HG03045 (cell line): ENCODE data around the gene VIPR1.
"Not testable (repeated sequence)": the region's sequence is repeated elsewhere in the genome, so short reads cannot be mapped to it uniquely, and the experiment has no call there.

Experiments used
- ATAC-seq: cut with Tn5 transposase; IDR thresholded peaks from one replicate; pipeline ENCODE4 v1.9.1; 2021; ENCODE audit warnings: mild to moderate bottlenecking, moderate library complexity; ENCODE audit not compliant: unreplicated experiment

The VIPR1 gene

DNA sequence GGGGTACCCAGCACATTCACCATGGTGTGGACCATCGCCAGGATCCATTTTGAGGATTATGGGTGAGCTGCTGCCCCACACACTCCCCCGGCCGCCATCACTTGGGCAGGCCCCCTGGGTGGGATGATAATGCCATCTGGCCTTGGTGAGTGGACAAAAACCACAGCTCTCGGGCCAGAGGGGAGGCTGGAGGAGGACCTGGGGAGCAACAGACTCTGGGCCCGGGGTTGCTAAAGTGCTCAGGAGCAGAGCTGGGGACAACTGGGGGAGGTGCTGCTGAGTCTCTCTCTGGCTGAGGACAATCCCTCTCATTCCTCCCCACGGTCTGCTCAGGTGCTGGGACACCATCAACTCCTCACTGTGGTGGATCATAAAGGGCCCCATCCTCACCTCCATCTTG is 29.0 kb downstream of the VIPR1 start:
- ATAC-seq: no peak

DNA sequence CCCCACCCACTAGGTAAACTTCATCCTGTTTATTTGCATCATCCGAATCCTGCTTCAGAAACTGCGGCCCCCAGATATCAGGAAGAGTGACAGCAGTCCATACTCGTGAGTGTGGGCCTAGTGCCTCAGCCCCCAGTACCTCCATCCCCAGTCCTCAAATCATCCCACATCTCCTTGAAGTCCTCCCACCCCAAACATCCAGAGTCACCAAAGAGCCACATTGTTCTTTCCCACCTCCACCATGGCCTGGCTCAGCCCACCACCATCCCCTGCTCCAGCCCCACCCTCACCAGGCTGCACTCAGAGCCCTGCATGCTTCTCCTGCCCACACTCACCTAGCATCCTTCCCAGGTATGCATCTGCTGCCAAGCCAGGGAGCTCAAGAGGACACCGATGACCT is 29.8 kb downstream of the VIPR1 start:
- no peak for ATAC-seq

DNA sequence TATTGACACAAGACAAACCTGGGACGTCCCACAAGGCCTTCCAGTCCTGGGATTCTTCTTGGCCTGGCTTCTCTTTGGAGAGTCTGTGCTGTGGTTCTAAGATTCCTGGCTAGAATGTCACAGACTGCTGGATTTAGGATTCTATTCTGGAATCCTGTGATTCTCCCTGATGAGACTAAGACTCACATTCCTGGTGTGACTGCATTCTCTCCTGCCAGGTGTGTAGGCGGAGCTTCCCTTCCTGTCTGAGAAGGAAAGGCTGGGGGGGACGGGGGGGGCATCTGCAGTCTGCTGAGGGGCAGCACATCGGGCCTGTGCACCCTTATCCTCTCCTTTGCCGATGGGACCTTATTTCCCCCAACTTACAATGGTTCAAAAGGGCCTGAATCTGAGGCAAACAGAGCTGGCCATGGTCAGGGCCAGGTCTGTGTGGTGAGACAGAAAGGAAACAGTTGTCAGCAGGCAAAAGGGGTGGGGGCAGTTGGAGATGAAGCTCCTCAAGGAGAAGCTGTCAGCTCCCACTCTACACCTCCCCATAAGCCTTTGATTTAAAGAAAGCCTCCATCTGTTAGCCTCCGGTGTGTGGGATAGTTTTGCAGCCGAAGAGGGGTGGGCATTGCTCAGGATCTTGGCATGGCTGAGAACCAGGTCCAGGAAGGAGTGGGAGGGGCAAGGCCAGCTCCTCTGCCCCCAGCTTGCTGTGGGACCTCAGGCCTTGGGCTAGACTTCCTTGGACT is 30.9 kb downstream of the VIPR1 start:
- no peak for ATAC-seq

DNA sequence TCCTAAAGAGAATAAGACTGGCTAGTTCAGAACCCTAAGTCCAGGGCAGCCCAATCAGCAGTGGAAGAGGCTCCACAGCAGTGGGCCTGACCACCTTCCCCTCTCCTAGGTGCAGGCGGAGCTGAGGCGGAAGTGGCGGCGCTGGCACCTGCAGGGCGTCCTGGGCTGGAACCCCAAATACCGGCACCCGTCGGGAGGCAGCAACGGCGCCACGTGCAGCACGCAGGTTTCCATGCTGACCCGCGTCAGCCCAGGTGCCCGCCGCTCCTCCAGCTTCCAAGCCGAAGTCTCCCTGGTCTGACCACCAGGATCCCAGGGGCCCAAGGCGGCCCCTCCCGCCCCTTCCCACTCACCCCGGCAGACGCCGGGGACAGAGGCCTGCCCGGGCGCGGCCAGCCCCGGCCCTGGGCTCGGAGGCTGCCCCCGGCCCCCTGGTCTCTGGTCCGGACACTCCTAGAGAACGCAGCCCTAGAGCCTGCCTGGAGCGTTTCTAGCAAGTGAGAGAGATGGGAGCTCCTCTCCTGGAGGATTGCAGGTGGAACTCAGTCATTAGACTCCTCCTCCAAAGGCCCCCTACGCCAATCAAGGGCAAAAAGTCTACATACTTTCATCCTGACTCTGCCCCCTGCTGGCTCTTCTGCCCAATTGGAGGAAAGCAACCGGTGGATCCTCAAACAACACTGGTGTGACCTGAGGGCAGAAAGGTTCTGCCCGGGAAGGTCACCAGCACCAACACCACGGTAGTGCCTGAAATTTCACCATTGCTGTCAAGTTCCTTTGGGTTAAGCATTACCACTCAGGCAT is 33.7 kb downstream of the VIPR1 start:
- no peak for ATAC-seq

DNA sequence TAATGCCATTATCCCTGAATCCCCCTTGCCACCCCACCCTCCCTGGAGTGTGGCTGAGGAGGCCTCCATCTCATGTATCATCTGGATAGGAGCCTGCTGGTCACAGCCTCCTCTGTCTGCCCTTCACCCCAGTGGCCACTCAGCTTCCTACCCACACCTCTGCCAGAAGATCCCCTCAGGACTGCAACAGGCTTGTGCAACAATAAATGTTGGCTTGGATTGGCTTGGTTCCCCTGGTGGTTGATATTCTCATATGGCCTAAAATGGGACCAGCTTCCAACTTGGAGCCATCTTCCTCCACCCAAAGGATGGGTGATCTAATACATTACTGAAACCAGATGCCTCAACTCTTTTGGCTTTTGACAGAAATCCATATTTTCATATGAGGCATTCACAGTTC is 34.9 kb downstream of the VIPR1 start:
- no peak for ATAC-seq

DNA sequence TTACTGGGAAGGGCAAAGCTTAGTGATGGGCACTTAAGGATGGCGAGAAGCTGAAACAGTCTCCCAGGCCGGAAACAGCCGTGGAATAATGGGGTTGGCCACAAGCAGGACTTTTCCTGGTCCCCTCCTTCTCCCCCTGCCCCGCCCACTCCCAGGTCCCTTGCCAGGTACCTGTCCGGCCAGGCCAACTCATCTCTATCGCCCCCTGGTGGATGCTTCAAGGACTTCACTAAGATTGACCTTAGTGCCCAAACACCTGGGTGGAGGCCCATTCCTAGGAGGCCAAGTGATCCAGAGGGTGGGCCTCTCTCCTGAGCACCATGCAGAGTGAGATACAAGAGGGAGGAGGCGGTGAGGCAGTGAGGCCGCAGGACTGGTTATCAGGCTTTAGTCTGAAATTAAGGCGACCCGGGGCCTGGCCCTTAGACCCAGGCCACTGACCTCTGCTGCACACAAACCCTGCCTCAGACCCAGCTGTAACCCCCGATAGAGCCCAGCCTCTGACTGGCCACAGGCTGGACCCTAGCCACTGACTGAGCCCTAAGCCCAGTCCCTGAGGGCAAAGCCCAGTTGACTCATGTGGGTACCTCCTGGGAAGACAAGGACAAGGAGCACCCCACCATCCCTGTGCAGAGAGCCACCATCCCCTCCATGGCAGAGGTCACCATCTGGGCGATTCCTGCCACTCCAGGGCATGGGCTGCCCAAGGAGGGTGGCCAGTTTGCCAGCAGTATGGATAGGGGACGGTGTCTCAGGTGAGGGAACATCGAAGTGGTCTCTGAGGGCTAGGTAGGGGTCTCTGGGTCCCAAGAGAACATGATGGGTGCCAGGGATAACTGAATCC is 37.6 kb downstream of the VIPR1 start:
- peak; percentile 51 for ATAC-seq

DNA sequence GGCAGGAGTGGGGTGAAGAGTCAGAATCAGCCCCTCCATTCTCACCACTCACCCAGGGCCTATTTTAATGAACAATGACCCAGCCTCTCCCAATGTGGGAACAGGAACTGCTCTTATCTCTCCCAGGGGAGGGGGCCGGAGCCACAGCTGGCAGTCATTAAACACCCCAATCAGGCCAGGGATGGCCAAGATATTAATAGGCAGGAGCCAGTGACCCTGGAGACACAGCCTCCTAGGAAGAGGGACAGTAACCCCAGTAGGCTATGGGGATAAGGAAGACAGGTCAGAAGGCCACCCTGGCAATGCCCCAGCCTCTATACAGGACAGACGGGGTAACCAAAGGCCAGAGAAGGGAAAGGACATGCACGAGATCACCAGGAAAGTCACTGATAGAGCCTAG is 38.6 kb downstream of the VIPR1 start:
- ATAC-seq: no peak

DNA sequence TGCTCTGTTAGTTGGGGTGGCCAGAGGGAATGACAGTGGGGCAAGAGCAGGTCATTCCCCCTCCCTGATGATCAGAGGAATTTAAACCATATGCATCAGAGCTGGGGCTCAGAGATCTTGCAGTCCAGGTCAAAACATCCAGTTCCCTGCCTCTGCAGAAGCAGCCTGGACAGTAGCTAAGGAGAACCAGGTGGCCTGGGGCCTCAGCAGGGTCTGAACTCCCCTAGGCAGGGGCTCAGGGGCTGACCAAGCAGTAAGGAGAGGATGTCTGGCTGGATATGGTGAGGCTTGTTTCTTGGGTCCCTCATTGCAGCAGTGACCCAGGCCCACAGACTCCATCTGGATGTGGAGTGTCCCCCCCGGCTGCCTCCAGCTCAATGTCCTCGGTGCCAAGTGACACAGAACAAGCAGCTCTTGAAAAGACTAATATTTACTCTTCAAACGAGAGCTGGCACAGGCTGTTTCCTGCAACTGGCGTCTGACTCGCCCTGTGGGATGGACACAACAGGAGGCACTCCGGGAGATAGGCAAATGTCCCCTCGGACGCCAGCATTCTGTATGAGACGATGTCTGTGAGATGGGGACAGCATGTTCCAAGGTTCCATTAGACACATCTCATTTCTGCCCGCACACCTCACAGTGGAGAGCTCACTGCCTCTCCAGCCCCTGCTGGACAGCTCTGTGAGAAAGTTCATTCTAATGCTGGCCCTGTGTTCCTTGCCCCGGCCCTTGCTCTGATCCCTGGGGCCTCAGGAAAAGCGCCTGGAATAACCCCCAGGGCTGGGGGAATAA is 42.2 kb downstream of the VIPR1 start:
- no peak for ATAC-seq

DNA sequence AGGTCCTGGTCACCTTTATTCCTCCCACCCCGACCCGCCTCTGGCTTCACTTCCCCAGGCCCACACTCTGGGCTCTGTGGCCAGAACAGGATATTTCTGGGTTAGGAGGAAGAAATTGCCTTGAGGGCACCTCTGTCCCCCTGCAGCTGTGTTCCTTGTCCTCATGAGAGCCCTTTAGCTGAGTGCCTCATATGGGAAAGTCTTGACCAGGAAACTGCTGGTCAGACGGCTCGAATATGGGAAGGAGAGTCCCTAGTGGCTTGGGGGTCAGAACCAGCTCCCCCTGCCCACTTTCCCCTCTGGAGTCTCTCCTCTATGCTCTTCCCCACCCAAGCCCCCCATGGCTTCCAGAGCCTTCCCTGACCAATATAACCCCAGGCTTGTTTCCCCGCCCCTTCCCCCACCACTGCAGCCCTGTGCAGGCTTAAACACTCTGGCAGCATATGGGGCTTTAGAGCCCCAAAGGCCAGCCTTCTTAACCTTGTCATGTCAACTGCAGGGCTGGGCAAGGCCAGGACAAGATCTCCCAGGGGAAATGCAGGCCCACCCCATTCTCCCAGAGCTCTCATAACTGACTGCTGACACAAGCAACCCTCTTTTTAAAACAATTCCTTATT is 42.9 kb downstream of the VIPR1 start:
- no peak for ATAC-seq

DNA sequence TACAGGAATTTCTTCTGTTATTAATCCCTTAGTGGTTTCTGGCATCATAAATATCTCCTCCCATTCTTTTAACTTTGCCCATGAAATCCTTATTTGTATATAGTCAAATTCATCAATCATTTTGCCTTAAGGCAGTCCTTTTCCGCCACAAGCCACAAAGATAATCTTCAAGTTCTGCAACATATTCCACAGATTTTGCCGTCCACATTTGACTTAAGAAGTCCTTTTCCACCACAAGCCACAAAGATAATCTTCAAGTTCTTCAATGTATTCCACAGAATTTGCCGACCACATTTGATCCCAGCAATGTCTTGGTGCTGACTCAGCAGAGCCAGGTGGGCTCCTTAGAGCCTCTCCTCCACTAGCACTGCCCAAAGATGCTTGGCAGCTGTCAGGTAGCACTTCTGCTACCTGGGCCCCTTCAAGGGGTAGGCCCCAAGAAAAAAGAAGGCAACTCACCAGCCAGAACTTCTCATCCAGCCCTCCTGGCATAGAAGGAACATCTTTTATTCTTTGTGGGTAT is 44.3 kb downstream of the VIPR1 start:
- ATAC-seq: no peak

DNA sequence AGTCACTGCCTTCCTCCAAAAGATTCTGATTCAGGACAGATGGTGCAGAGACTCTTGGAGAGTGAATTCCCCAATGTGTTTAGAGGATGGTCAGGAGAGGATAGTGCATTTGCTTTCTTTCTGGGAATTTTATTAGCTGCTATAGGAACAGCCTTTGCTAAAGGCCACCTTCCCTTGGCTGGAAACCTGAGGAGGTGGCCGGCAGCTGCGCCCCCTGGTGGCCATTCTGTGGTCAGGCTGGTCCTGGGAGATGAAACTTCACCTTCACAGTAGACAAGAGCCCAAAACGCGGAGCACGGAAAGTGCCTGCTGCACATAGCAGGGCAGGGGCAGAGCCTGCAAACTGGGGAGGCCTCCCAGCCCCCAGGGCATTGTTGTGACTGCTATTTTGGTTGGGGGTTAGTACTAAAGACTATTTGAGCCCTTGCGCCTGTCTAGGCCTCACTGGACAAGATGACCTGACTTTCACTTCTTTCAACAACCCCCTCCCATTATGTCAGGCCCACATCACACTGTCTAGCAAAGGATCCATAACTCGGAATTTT is 45.0 kb downstream of the VIPR1 start:
- ATAC-seq: no peak

DNA sequence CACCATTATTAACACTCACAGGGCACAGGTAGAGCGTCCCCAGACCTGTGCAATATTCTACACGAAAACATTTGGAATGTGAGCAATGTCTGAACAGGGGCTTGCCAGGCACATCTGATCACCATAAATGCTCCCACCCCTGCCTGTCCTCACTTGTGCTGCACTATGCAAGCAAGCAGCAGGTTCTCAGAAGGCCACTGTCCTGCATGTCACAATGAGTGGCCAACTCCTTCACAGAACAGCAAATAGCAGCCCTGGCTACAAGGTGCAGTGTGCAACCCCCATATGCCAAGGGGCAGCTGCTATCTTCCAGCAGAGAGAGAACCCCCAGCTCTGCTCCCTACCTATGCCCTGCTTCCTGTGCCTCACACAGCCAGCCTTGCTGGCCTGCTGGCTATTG is 46.7 kb downstream of the VIPR1 start:
- no peak for ATAC-seq

DNA sequence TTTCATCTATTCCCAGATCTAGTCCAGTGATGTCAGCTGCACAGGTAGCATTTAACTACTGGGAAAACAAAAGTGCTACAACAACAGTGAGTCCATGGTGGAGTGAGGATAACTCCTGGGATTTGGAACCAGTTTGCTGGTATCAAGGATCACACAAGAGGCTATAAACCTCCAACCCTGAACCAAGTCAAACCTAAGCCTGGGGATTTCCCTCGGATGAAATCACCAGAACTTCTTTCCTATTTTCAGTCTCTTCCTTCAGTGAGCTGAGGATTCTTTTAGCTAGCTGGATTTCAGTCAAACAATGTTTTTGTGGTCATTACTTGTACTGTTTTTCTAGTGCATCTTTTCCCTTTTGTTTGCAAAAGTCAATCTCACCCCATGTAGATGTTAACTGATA is 47.8 kb downstream of the VIPR1 start:
- no peak for ATAC-seq

DNA sequence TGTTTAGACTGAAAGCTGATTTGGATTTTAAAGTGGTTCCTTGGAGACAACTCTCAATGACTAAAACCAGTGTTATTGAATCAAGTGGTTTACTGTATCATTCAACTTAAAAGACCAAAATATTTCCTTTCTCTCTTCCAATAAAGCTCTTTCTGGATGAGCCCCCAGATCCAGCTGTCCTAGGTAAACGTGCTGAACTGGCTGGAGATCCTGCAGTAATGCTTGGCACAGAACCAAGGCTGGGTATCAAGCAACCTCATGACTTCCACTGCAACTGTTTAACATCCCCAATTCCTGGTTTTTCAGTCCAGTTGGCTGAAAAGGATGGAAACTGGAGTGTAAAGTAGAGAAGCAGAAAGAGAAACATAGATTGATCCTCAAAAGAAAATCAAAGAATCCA is 50.4 kb downstream of the VIPR1 start:
- no peak for ATAC-seq

DNA sequence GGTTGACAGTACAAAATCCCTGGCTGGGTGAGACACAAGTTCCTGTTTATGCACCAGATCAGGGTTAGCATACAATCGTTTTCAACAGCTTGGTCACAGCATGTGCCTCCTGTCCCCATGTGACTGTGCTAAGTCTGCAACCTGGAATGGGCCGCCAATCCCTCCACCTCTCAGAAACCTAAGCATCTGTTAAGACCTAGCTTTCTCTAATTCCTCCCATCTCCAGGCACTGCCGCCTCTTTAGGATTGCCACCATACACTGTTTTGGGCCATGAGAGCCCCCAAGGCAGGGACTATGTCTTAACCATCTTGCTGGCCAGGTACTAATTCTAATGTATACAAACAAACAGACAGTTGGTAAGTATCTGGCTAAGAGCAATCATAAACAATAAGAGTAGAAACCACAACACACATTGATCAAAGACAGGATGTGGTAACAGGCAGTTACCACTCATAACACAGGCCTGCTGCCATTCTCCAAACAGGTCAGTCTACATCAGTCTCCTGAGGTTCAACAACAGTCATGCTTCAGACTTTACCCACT is 53.7 kb downstream of the VIPR1 start:
- ATAC-seq: no peak

DNA sequence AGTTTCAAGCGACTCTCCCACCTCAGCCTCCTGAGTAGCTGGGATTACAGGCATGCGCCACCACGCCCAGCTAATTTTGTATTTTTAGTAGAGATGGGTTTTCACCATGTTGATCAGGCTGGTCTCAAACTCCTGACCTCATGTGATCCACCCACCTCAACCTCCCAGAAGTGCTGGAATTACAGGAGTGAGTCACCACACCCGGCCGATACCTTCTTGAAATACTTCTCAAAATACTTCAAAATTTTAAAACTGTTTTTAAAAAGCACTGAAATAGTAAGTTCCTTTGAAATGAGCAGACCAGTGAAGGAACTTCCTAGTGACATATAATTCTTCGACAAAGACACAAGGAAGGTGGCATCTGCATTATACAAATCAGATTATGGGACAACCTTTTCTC is 54.4 kb downstream of the VIPR1 start:
- not testable (repeated sequence) for ATAC-seq

DNA sequence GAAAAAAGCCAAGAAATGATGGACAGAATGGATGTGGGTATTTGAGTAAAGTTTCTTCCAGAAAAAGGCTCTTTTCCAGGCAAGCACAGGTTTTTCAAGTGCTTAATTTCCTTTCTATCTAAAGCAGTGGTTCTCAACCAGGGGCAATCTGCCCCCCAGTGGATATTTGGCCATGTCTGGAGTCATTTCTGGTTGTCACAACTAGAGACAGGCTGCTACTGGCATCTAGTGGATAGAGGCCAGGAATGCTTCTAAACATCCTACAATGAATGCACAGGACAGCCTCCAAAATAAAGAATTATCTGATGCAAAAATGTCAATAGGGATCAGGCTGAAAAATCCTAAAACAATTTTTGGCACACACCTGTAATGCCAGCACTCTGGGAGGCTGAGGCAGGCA is 55.4 kb downstream of the VIPR1 start:
- no peak for ATAC-seq

DNA sequence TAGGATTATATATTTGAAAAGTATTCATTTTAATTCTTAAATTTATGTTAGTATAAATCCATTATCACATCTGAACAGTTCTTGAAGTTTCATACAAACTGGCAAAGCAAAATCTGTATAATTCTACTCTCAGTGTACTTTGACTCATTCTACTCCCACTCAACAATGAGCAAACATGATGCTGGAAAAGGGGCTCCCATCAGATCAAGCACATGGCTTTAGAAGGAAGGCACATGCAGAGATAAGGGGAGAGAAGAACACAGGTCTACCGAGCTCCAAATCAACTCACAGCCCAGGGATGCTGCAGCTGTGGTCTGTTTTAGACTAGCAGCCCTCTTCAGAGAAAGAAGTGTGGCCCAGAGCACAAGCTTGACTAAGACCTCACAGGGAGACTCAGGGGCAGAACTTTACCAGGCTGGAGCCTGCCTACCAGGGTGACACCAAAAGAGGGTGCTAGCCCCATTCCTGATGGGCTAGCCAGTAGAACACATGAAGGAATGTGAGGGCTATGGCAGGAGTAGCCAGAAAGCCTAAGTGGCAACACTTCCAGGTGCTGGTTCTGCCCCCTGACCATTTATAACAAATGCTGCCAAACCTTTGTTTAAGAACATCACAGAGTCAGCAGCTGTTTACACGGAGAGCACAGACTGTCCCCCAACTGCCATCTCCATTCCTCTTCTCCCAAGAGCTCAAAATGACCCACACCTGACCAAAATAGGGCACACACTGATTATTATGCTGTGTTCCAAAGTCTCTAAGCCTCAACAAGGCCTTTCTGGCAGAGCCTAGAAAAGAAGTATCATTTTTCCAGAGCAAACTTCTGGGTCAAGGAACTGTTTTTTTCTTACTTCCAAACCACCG is 59.8 kb downstream of the VIPR1 start:
- no peak for ATAC-seq
